Hematopoietic multipotent progenitor cell treated with erythropoietin and hydrocortisone succinate and interleukin-3 and kit ligand, for 4 days (in vitro differentiated cells): ENCODE data around the gene CYSRT1.
"Not testable (repeated sequence)": the region's sequence is repeated elsewhere in the genome, so short reads cannot be mapped to it uniquely, and the experiment has no call there.

Source experiments
- DNase-seq: peaks from one replicate; pipeline ENCODE4 v3.0.0-alpha.2; 2015

CYSRT1 gene

DNA sequence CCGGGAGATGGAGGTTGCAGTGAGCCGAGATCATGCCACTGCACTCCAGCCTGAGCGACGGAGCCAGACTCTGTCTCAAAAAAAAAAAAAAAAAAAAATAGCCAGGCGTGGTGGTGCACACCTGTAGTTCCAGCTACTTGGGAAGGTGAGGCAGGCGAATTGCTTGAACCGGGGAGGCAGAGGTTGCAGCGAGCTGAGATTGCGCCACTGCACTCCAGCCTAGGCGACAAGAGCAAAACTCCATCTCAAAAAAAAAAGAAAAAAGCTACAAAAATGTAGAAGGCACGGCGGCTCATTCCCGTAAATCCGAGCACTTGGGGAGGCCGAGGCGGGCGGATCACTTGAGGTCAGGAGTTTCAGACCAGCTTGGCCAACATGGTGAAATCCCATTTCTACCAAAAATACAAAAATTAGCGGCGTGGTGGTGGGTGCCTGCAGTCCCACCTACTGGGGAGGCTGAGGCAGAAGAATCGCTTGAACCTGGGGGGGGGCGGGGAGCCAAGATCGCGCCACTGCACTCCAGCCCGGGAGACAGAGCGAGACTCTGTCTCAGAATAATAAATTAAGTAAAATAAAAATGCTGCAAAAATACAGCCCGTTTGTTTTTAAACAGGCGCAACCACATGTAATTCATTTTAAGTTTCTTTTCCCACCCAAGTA lies 14.7 kb downstream of the CYSRT1 start:
- DNase-seq: not testable (repeated sequence)

DNA sequence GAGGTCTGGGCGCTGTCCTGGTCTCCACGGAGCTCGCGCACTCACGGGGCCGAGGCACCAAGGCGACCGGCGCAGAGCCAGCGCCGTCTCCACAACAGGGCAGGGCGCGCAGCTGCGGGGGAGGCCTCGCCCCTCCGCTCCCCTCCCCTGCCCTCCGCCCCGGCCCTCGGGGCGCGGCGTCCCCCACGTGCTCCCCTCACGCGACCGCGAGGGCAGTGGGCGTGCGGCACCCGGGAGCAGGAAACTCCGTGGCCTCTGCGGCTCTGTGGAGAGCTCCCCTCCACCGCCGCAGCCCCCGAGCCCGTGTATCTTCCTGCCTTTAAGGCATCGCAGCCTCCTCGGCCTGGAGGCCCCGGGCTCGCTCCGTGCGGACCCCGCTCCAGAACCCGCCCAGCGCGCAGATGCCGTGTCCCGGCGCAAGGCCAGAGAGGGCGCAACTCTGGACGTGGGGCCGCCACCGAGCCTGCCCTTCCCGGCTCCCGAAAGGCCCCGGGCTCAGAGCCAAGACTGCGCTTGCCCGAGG lies 15.4 kb downstream of the CYSRT1 start:
- peak; percentile 92 for DNase-seq

GRCh38 chr9:137240841-137241489 lies 16.0 kb downstream of the CYSRT1 start, which contains the start of gene TUBB4B:
TSS of gene TUBB4B (plus strand) at chr9:137241287. CDS start at chr9:137241361, 74 bp downstream.
- DNase-seq: peak; percentile 100

GRCh38 chr9:137241490-137242268 lies 16.7 kb downstream of the CYSRT1 start:
- peak; percentile 78 for DNase-seq

- DNase-seq: no peak
Measured at GRCh38 chr9:137242269-137243203, 17.6 kb downstream of the CYSRT1 start.

- DNase-seq: not testable (repeated sequence)
Measured at GRCh38 chr9:137243266-137243625, 18.3 kb downstream of the CYSRT1 start.

DNA sequence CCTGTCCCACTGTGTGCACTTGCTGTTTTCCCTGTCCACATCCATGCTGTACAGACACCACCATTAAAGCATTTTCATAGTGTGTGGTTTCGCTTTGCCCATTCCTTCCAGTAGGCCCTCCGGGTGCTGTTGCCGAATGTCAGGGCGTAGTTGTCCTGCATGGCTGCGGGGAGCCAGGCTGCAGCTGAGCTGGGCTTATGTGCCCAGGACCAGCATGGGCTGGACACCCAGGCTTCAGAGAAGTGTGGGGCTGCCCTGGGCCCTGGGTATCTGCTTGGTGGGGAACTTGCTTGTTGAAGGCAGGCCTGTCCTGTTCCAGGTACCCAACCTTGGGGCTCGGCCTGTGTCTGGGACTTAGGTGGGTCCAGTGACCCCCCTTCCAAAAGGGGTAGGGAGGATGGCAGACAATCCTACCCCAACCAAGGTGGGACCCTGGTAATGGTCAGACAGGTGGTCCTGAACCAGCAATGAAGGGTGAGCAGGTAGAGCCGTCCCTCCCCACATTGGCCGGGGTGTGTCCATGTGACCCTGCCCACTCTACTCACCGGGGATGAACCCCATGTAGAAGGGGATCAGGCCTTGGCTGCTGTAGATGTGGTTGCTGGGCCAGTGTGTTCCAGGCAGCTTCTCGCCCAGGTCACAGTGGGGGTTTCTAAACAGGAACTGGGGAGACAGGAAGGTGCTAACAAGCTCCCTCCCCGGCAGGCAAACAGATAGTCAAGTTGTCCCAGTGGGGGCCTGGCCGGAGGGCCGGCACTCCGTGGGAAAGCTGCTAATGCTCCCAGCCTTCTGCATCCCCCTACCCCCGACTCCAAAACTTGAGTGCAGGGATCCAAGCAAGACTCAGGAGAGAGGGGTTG lies 18.9 kb downstream of the CYSRT1 start:
- peak; percentile 57 for DNase-seq

GRCh38 chr9:137244486-137245449 lies 19.8 kb downstream of the CYSRT1 start:
- DNase-seq: no peak

DNA sequence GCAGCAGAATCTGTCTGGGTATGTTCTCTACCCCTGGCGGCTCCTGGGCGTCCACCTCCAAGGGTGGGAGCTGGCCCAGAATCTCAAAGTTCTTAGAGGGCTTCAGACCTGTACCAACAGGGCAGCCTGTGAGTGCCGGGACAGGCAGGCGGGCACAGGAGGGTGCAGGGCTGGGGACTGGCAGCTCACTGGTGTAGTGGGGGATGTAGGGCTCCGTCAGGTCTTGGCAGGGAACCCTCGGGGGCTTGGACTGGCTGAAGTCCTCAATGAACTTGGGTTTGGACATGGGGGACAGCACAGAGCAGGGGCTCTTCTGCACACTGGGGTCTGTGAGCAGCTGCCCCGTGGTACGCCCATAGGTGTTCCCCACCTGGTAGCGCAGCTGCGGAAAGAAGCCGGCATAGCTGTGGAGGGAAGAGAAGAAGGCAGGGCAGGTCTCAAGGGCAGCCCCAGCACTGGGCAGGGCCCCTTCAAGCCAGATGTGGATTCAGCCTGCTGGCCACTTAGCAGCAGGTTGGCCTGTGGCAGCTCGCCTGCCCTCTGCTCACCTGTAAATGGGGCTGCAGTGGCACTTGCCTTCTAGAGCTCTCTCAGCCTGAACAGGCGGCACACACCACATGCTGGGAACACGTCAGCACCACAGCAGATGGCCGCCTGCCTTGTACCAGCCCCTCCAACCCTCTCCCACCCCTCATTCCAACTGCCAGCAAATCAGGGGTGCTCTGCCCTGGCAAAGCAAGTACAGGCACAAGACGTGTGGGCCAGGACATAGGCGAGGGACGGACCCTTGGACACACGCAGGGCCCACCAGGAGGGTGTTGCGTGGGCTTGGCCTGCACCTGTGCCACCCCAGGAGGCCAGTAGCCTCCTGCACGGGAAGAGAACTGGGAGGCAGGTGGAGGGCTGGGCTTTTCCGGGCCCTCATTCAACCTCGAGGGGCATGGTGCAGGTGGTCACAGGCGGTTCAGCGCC lies 20.8 kb downstream of the CYSRT1 start:
- no peak for DNase-seq

- DNase-seq: no peak
Measured at GRCh38 chr9:137247135-137247915, 22.4 kb downstream of the CYSRT1 start.

- no peak for DNase-seq
Measured at GRCh38 chr9:137247916-137248175, 22.9 kb downstream of the CYSRT1 start.

- DNase-seq: no peak
Measured at GRCh38 chr9:137250329-137251193, 25.6 kb downstream of the CYSRT1 start.

- DNase-seq: no peak
Measured at GRCh38 chr9:137251194-137251461, 26.2 kb downstream of the CYSRT1 start, which contains the start of gene STPG3. TSS of gene STPG3 (plus strand) at chr9:137251286. CDS start at chr9:137251287, 1 bp downstream.

DNA sequence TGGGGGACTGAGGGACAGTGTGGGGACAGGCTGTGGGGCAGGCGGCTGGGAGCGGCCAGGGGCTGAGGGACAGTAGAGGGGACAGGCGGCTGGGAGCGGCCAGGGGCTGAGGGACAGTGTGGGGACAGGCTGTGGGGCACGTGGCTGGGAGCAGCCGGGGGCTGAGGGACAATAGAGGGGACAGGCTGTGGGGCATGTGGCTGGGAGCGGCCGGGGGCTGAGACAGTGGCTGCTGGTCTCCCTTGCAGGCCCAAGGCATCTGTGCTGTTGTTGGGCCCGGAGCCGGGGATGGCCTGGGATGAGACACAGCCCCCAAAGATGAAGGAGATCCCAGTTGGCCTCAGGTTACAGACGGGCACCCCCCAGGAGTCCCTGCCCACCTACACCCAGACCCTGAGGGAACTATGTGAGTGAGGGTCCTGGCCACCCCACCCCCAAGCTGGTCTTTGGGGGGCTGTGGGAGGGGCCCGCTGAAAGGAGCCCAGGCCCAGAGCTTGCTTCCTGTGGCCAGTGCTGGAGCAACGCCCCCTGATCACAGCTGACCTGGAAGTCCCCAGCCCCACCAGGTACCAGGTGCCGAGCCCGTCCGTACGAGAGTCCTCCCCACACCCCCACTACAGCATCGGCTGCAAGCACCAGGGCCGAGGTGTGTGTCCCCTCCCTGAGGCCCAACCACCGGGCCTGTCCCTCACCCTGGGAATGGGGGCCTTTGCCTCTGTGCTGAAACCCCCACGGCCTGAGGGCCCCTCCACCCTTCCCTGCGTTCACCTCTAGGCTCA lies 26.7 kb downstream of the CYSRT1 start:
- no peak for DNase-seq

- DNase-seq: no peak
Measured at GRCh38 chr9:137252555-137253506, 27.9 kb downstream of the CYSRT1 start.
